Type B pancreatic cell (in vitro differentiated cells): ENCODE data around the gene CSTPP1. TPM values are rescaled to one million over a fixed set of nuclear protein-coding genes. Genes with fewer than 3 reads are reported as not detected.
"Not testable (repeated sequence)": the region's sequence is repeated elsewhere in the genome, so short reads cannot be mapped to it uniquely, and the experiment has no call there.

Experiments
- DNase-seq: peaks from one replicate; pipeline ENCODE4 v3.0.0; 2021; ENCODE audit warnings: mixed read lengths; ENCODE audit not compliant: unreplicated experiment; ENCODE audit errors: extremely low spot score
- H3K27ac Mint-ChIP-seq: 2 replicates; pipeline ENCODE4 v1.8.0; 2021; ENCODE audit warnings: mild to moderate bottlenecking, mixed read lengths
- H3K27me3 Mint-ChIP-seq: 2 replicates; pipeline ENCODE4 v1.8.0; 2021; ENCODE audit warnings: mixed read lengths
- H3K36me3 Mint-ChIP-seq: 2 replicates; pipeline ENCODE4 v1.8.0; 2021; ENCODE audit warnings: mixed read lengths
- H3K4me1 Mint-ChIP-seq: one replicate; pipeline ENCODE4 v1.8.0; 2021; ENCODE audit warnings: mixed read lengths; ENCODE audit not compliant: unreplicated experiment
- H3K4me3 Mint-ChIP-seq: 2 replicates; pipeline ENCODE4 v1.8.0; 2021; ENCODE audit warnings: mild to moderate bottlenecking, mixed read lengths
- H3K9me3 Mint-ChIP-seq: 2 replicates; pipeline ENCODE4 v1.8.0; 2021; ENCODE audit warnings: mixed read lengths
- CTCF ChIP-seq: fragments of 200-600 bp; sonication (generic); conservative IDR thresholded peaks from 2 replicates; pipeline ENCODE4 v1.5.0; 2021; ENCODE audit warnings: antibody characterized with exemption, mild to moderate bottlenecking
- total RNA-seq: library from RNA; stranded (reverse); gene quantifications from 2 replicates; pipeline ENCODE4 v1.2.1, GENCODE V29; 2021; ENCODE audit warnings: low replicate concordance

The CSTPP1 gene
- total RNA-seq, 1 donor from 2014 or later = 44.4 TPM

GRCh38 chr11:46949297-46949696 is 12.7 kb downstream of the CSTPP1 start:
- peaks cover 43% of the 10 kb centered on the region for H3K4me1 Mint-ChIP-seq
- TF ChIP-seq CTCF = no peak
- H3K36me3 Mint-ChIP-seq = peaks cover 11% of the 10 kb centered on the region
- no peak for DNase-seq
- peak overlapping the region; percentile 46 for H3K27ac Mint-ChIP-seq
- H3K27me3 Mint-ChIP-seq = no peaks in the 10 kb centered on the region
- H3K9me3 Mint-ChIP-seq = no peaks in the 10 kb centered on the region
- H3K4me3 Mint-ChIP-seq = no peak overlapping the region

- Mint-ChIP-seq H3K27ac (no peak overlapping the region), H3K4me1 (peaks cover 36% of the 10 kb centered on the region), H3K9me3 (no peaks in the 10 kb centered on the region), H3K36me3 (peaks cover 5% of the 10 kb centered on the region), H3K4me3 (no peak overlapping the region), H3K27me3 (no peaks in the 10 kb centered on the region)
- no peak for DNase-seq
- no peak for TF ChIP-seq CTCF
Measured at GRCh38 chr11:46951864-46952263, 15.3 kb downstream of the CSTPP1 start.

GRCh38 chr11:46952553-46952952 is 16.0 kb downstream of the CSTPP1 start:
- H3K4me1 Mint-ChIP-seq = peaks cover 29% of the 10 kb centered on the region
- H3K36me3 Mint-ChIP-seq = peaks cover 5% of the 10 kb centered on the region
- H3K9me3 Mint-ChIP-seq = no peaks in the 10 kb centered on the region
- H3K4me3 Mint-ChIP-seq = no peak overlapping the region
- no peak for DNase-seq
- no peak for TF ChIP-seq CTCF
- no peak overlapping the region for H3K27ac Mint-ChIP-seq
- H3K27me3 Mint-ChIP-seq = no peaks in the 10 kb centered on the region

- Mint-ChIP-seq H3K9me3 (no peaks in the 10 kb centered on the region), H3K27ac (no peak overlapping the region), H3K4me3 (no peak overlapping the region), H3K36me3 (peaks cover 5% of the 10 kb centered on the region), H3K27me3 (no peaks in the 10 kb centered on the region), H3K4me1 (peaks cover 23% of the 10 kb centered on the region)
- DNase-seq = no peak
- no peak for TF ChIP-seq CTCF
Measured at GRCh38 chr11:46953093-46953492, 16.5 kb downstream of the CSTPP1 start.

GRCh38 chr11:46958777-46959176 is 22.2 kb downstream of the CSTPP1 start:
- TF ChIP-seq CTCF = no peak
- no peak overlapping the region for H3K4me3 Mint-ChIP-seq
- H3K27me3 Mint-ChIP-seq = no peaks in the 10 kb centered on the region
- H3K4me1 Mint-ChIP-seq = no peaks in the 10 kb centered on the region
- DNase-seq = no peak
- H3K9me3 Mint-ChIP-seq = peaks cover 11% of the 10 kb centered on the region
- H3K36me3 Mint-ChIP-seq = peaks cover 37% of the 10 kb centered on the region
- H3K27ac Mint-ChIP-seq = no peak overlapping the region

- peaks cover 11% of the 10 kb centered on the region for H3K9me3 Mint-ChIP-seq
- H3K27ac Mint-ChIP-seq = no peak overlapping the region
- peaks cover 43% of the 10 kb centered on the region for H3K36me3 Mint-ChIP-seq
- no peak overlapping the region for H3K4me3 Mint-ChIP-seq
- DNase-seq = no peak
- peaks cover 4% of the 10 kb centered on the region for H3K4me1 Mint-ChIP-seq
- TF ChIP-seq CTCF = no peak
- no peaks in the 10 kb centered on the region for H3K27me3 Mint-ChIP-seq
Measured at GRCh38 chr11:46961041-46961440, 24.5 kb downstream of the CSTPP1 start.

- peaks cover 11% of the 10 kb centered on the region for H3K9me3 Mint-ChIP-seq
- H3K4me3 Mint-ChIP-seq, DNase-seq, H3K4me1 Mint-ChIP-seq, H3K27me3 Mint-ChIP-seq, H3K27ac Mint-ChIP-seq: not testable (repeated sequence)
- peaks cover 43% of the 10 kb centered on the region for H3K36me3 Mint-ChIP-seq
Measured at GRCh38 chr11:46961886-46962285, 25.3 kb downstream of the CSTPP1 start.
